ENCODE measurements around the gene IL17RB.

Gene IL17RB

DNA sequence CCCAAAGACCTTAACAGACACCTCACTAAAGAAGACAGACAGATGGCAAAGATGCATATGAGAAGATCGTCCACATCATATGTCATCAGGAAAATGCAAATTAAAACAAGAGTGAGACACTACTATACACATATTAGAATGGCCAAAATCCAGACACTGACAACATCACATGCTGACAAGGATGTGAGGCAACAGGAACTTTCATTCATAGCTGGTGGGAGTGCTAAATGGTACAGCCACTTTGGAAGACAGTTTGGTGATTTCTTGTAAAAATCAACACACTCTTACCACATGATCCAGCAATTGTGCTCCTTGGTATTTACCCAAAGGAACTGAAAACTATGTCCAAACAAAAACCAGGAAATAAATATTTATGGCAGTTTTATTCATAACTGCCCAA lies 17.8 kb upstream of the IL17RB start:
- Histone ChIP-seq H2AFZ (ENCODE audit: low read length) (no peak overlapping the region), H3F3A (ENCODE audit: low read depth) (no peaks in the 10 kb centered on the region), H3K79me2 (ENCODE audit: insufficient read depth, low read length) (no peaks in the 10 kb centered on the region), H3K4me2 (ENCODE audit: low read depth, low read length, poor library complexity, severe bottlenecking) (no peak overlapping the region), H3K9ac (ENCODE audit: low read depth, low read length, poor library complexity, severe bottlenecking) (no peak overlapping the region), H4K20me1 (ENCODE audit: insufficient read depth, low read length, poor library complexity, severe bottlenecking) (no peaks in the 10 kb centered on the region), H3K27me3 (ENCODE audit: insufficient read depth, low read length, poor library complexity, severe bottlenecking) (no peaks in the 10 kb centered on the region), H3K9me2 (replicated peaks; ENCODE audit: low read depth, low read length) (no peaks in the 10 kb centered on the region), H3K9me3 (ENCODE audit: insufficient read depth, low read depth, low read length) (no peaks in the 10 kb centered on the region), H3K4me1 (ENCODE audit: insufficient read depth, low read length, poor library complexity, severe bottlenecking) (no peaks in the 10 kb centered on the region), H3K4me3 (ENCODE audit: low read length, poor library complexity, severe bottlenecking) (no peak overlapping the region), H3K36me3 (ENCODE audit: insufficient read depth, low read length) (no peaks in the 10 kb centered on the region)
- TF ChIP-seq, protein P1, sequence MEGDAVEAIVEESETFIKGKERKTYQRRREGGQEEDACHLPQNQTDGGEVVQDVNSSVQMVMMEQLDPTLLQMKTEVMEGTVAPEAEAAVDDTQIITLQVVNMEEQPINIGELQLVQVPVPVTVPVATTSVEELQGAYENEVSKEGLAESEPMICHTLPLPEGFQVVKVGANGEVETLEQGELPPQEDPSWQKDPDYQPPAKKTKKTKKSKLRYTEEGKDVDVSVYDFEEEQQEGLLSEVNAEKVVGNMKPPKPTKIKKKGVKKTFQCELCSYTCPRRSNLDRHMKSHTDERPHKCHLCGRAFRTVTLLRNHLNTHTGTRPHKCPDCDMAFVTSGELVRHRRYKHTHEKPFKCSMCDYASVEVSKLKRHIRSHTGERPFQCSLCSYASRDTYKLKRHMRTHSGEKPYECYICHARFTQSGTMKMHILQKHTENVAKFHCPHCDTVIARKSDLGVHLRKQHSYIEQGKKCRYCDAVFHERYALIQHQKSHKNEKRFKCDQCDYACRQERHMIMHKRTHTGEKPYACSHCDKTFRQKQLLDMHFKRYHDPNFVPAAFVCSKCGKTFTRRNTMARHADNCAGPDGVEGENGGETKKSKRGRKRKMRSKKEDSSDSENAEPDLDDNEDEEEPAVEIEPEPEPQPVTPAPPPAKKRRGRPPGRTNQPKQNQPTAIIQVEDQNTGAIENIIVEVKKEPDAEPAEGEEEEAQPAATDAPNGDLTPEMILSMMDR (conservative IDR thresholded peaks at IDR 0.05; ENCODE audit: low read length), result no peak

- H3F3A ChIP-seq (ENCODE audit: low read depth), result no peaks in the 10 kb centered on the region
- H3K4me3 ChIP-seq (ENCODE audit: low read length, poor library complexity, severe bottlenecking), result no peak overlapping the region
- H4K20me1 ChIP-seq (ENCODE audit: insufficient read depth, low read length, poor library complexity, severe bottlenecking), result no peaks in the 10 kb centered on the region
- no peak overlapping the region for H2AFZ ChIP-seq (ENCODE audit: low read length)
- H3K27me3 ChIP-seq (ENCODE audit: insufficient read depth, low read length, poor library complexity, severe bottlenecking), result no peaks in the 10 kb centered on the region
- no peaks in the 10 kb centered on the region for H3K4me1 ChIP-seq (ENCODE audit: insufficient read depth, low read length, poor library complexity, severe bottlenecking)
- H3K4me2 ChIP-seq (ENCODE audit: low read depth, low read length, poor library complexity, severe bottlenecking), result no peak overlapping the region
- TF ChIP-seq EZH2phosphoT487 (IDR thresholded peaks at IDR 0.05; ENCODE audit: borderline replicate concordance), result no peak
- TF ChIP-seq, protein P1 (conservative IDR thresholded peaks at IDR 0.05; ENCODE audit: low read length), result no peak
- H3K9ac ChIP-seq (ENCODE audit: low read depth, low read length, poor library complexity, severe bottlenecking), result no peak overlapping the region
- no peaks in the 10 kb centered on the region for H3K9me2 ChIP-seq (replicated peaks; ENCODE audit: low read depth, low read length)
- no peaks in the 10 kb centered on the region for H3K36me3 ChIP-seq (ENCODE audit: insufficient read depth, low read length)
- no peaks in the 10 kb centered on the region for H3K9me3 ChIP-seq (ENCODE audit: insufficient read depth, low read depth, low read length)
- no peaks in the 10 kb centered on the region for H3K79me2 ChIP-seq (ENCODE audit: insufficient read depth, low read length)
Observed at GRCh38 chr3:53829605-53830004, 16.8 kb upstream of the IL17RB start.

GRCh38 chr3:53830944-53831343 lies 15.4 kb upstream of the IL17RB start:
- H3K4me1 ChIP-seq (ENCODE audit: insufficient read depth, low read length, poor library complexity, severe bottlenecking), result no peaks in the 10 kb centered on the region
- no peaks in the 10 kb centered on the region for H3F3A ChIP-seq (ENCODE audit: low read depth)
- H3K4me2 ChIP-seq (ENCODE audit: low read depth, low read length, poor library complexity, severe bottlenecking), result no peak overlapping the region
- H4K20me1 ChIP-seq (ENCODE audit: insufficient read depth, low read length, poor library complexity, severe bottlenecking), result no peaks in the 10 kb centered on the region
- H3K4me3 ChIP-seq (ENCODE audit: low read length, poor library complexity, severe bottlenecking), result no peak overlapping the region
- no peaks in the 10 kb centered on the region for H3K36me3 ChIP-seq (ENCODE audit: insufficient read depth, low read length)
- no peak for TF ChIP-seq EZH2phosphoT487 (IDR thresholded peaks at IDR 0.05; ENCODE audit: borderline replicate concordance)
- TF ChIP-seq, protein P1 (conservative IDR thresholded peaks at IDR 0.05; ENCODE audit: low read length), result no peak
- H3K9ac ChIP-seq (ENCODE audit: low read depth, low read length, poor library complexity, severe bottlenecking), result no peak overlapping the region
- H3K9me3 ChIP-seq (ENCODE audit: insufficient read depth, low read depth, low read length), result no peaks in the 10 kb centered on the region
- H2AFZ ChIP-seq (ENCODE audit: low read length), result no peak overlapping the region
- no peaks in the 10 kb centered on the region for H3K79me2 ChIP-seq (ENCODE audit: insufficient read depth, low read length)
- H3K9me2 ChIP-seq (replicated peaks; ENCODE audit: low read depth, low read length), result no peaks in the 10 kb centered on the region
- H3K27me3 ChIP-seq (ENCODE audit: insufficient read depth, low read length, poor library complexity, severe bottlenecking), result no peaks in the 10 kb centered on the region
